ENCODE results near the gene EFCAB12.
"Not testable (repeated sequence)": the region's sequence is repeated elsewhere in the genome, so short reads cannot be mapped to it uniquely, and the experiment has no call there.

Gene EFCAB12

GRCh38 chr3:129419476-129419875 lies 9.0 kb downstream of the EFCAB12 start:
- DNase-seq (ENCODE audit: low read depth), result no peak

- no peak for DNase-seq (ENCODE audit: low read depth)
These were observed 10.1 kb downstream of the EFCAB12 start for GRCh38 chr3:129418041-129418973.

GRCh38 chr3:129417326-129417725 lies 11.1 kb downstream of the EFCAB12 start:
- DNase-seq (ENCODE audit: low read depth), result no peak

- DNase-seq (ENCODE audit: low read depth), result no peak
These were observed 12.0 kb downstream of the EFCAB12 start for GRCh38 chr3:129416415-129416814.

- DNase-seq (ENCODE audit: low read depth), result no peak
These were observed 12.6 kb downstream of the EFCAB12 start for GRCh38 chr3:129415830-129416229.

GRCh38 chr3:129415378-129415777 lies 13.1 kb downstream of the EFCAB12 start:
- DNase-seq (ENCODE audit: low read depth), result no peak

- DNase-seq (ENCODE audit: low read depth), result no peak
These were observed 14.5 kb downstream of the EFCAB12 start for GRCh38 chr3:129413687-129414506.

GRCh38 chr3:129413238-129413637 lies 15.2 kb downstream of the EFCAB12 start:
- not testable (repeated sequence) for DNase-seq (ENCODE audit: low read depth)

GRCh38 chr3:129412542-129413198 lies 15.8 kb downstream of the EFCAB12 start:
- no peak for DNase-seq (ENCODE audit: low read depth)

- DNase-seq (ENCODE audit: low read depth), result no peak
These were observed 17.5 kb downstream of the EFCAB12 start for GRCh38 chr3:129410971-129411370.

- no peak for DNase-seq (ENCODE audit: low read depth)
These were observed 18.9 kb downstream of the EFCAB12 start for GRCh38 chr3:129409541-129409940.

- no peak for DNase-seq (ENCODE audit: low read depth)
These were observed 23.8 kb downstream of the EFCAB12 start for GRCh38 chr3:129404610-129405009.

- DNase-seq (ENCODE audit: low read depth), result no peak
These were observed 24.3 kb downstream of the EFCAB12 start for GRCh38 chr3:129404130-129404529.

- no peak for DNase-seq (ENCODE audit: low read depth)
These were observed 25.0 kb downstream of the EFCAB12 start for GRCh38 chr3:129403450-129403849.

GRCh38 chr3:129402616-129403015 lies 25.8 kb downstream of the EFCAB12 start:
- no peak for DNase-seq (ENCODE audit: low read depth)

- no peak for DNase-seq (ENCODE audit: low read depth)
These were observed 26.2 kb downstream of the EFCAB12 start for GRCh38 chr3:129402210-129402609.

- no peak for DNase-seq (ENCODE audit: low read depth)
These were observed 28.5 kb downstream of the EFCAB12 start for GRCh38 chr3:129399895-129400357.

GRCh38 chr3:129399145-129399894 lies 29.1 kb downstream of the EFCAB12 start:
- DNase-seq (ENCODE audit: low read depth), result peak; percentile 54

- no peak for DNase-seq (ENCODE audit: low read depth)
These were observed 29.7 kb downstream of the EFCAB12 start for GRCh38 chr3:129398803-129399144.

- DNase-seq (ENCODE audit: low read depth), result not testable (repeated sequence)
These were observed 34.5 kb downstream of the EFCAB12 start for GRCh38 chr3:129393760-129394564.

GRCh38 chr3:129393271-129393670 lies 35.2 kb downstream of the EFCAB12 start:
- no peak for DNase-seq (ENCODE audit: low read depth)
